Measurements from ENCODE around the gene HMMR. TPM values are rescaled to one million over a fixed set of nuclear protein-coding genes. Genes with fewer than 3 reads are reported as not detected.

Gene HMMR
- polyA plus RNA-seq, 2 donors = 2.1 to 4.1 TPM

DNA sequence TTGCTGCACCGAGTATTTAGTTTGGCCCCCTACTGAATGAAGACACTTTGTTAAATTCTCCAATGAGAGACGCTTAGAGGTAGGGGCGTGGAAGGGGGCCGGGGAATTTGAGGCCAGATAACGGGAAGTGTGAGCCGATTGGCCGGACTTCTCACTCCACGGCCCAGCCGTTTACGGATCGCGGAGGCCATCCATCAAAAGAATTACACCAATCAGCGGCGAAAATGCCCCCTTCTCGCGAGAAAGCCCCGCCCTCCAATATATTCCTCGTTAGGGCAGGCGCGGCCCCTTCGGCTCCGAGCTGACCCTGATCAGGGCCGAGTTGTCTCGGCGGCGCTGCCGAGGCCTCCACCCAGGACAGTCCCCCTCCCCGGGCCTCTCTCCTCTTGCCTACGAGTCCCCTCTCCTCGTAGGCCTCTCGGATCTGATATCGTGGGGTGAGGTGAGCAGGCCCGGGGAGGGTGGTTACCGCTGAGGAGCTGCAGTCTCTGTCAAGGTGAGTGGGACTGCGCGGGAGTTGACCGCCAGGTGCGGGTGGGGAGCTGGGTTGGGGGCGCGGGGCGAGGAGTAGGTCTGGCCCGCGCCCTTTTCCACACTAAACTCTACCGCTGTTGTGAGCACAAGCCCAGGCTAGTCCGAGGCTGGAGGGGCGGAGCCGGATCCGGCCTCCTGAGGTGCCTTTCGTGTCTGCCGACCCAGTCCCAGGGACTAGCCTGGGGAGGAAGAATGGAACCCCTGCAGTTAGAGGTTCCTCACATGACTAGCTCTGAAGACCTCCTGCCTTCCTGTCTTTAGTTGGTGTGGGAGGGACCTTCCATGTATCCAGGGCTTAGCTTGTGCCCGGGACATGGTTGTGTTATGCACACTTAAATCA is 22.9 kb upstream of the HMMR start, which contains the start of gene CCNG1:
CCNG1 (plus strand) TSS at position 287 of the 874 bp plus-strand sequence. CDS start 1,662 bp downstream, outside the sequence.
- Histone ChIP-seq H3K36me3 (ENCODE audit: control insufficient read depth in 2 of 2, insufficient read depth in 2 of 2, low read length in 1 of 2) (no peaks in the 10 kb centered on the region), H3K9me3 (ENCODE audit: control insufficient read depth in 2 of 2, insufficient read depth in 1 of 2, low read depth in 1 of 2, low read length in 1 of 2) (no peaks in the 10 kb centered on the region), H3K27ac (ENCODE audit: low read depth in 2 of 2, low read length in 1 of 2) (peak within 1 kb of the TSS; percentile 82 to 96), H3K27me3 (ENCODE audit: control insufficient read depth in 1 of 2, insufficient read depth in 2 of 2, low read length in 2 of 2) (no peaks in the 10 kb centered on the region), H3K4me1 (ENCODE audit: control insufficient read depth in 2 of 2, insufficient read depth in 2 of 2, low read length in 1 of 2) (no peaks in the 10 kb centered on the region), H3K4me3 (ENCODE audit: low read depth in 1 of 2, low read length in 2 of 2) (peak within 1 kb of the TSS; percentile 80 to 100)
- whole genome bisulfite sequencing, 2 donors = 0 to 1% methylated on average over 47 to 51 of the region's 51 CpGs

DNA sequence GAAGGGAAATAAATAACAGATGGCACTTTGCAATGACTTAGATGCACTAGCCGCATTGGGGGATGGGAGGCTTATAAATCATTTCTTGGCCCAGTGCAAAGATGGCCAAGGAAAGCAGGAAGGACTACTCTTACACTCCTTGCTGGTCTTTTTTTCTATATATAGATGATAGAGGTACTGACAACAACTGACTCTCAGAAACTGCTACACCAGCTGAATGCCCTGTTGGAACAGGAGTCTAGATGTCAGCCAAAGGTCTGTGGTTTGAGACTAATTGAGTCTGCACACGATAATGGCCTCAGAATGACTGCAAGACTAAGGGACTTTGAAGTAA is 21.4 kb upstream of the HMMR start:
- H3K4me1 ChIP-seq (ENCODE audit: control insufficient read depth in 2 of 2, insufficient read depth in 2 of 2, low read length in 1 of 2) = no peaks in the 10 kb centered on the region
- no peaks in the 10 kb centered on the region for H3K9me3 ChIP-seq (ENCODE audit: control insufficient read depth in 2 of 2, insufficient read depth in 1 of 2, low read depth in 1 of 2, low read length in 1 of 2)
- H3K27ac ChIP-seq (ENCODE audit: low read depth in 2 of 2, low read length in 1 of 2) = no peak overlapping the region
- peak overlapping the region in 1 of 2 donors; percentile 100 for H3K4me3 ChIP-seq (ENCODE audit: low read depth in 1 of 2, low read length in 2 of 2)
- no peaks in the 10 kb centered on the region for H3K27me3 ChIP-seq (ENCODE audit: control insufficient read depth in 1 of 2, insufficient read depth in 2 of 2, low read length in 2 of 2)
- no peaks in the 10 kb centered on the region for H3K36me3 ChIP-seq (ENCODE audit: control insufficient read depth in 2 of 2, insufficient read depth in 2 of 2, low read length in 1 of 2)
- WGBS, 2 donors = 37 to 41% methylated on average over 2 of the region's 2 CpGs

DNA sequence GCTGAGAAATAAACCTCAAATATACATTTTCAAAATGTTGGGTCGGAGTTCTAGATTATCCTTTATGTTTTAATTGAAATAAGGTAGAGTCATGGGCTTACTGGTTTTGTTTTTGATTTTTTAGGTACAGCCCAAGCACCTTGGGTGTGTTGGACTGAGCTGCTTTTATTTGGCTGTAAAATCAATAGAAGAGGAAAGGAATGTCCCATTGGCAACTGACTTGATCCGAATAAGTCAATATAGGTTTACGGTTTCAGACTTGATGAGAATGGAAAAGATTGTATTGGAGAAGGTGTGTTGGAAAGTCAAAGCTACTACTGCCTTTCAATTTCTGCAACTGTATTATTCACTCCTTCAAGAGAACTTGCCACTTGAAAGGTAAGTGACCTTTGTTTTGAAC is 19.5 kb upstream of the HMMR start:
- no peaks in the 10 kb centered on the region for H3K9me3 ChIP-seq (ENCODE audit: control insufficient read depth in 2 of 2, insufficient read depth in 1 of 2, low read depth in 1 of 2, low read length in 1 of 2)
- H3K36me3 ChIP-seq (ENCODE audit: control insufficient read depth in 2 of 2, insufficient read depth in 2 of 2, low read length in 1 of 2) = no peaks in the 10 kb centered on the region
- no peak overlapping the region for H3K27ac ChIP-seq (ENCODE audit: low read depth in 2 of 2, low read length in 1 of 2)
- 93% methylated on average over 3 of the region's 3 CpGs for WGBS, 2 donors
- no peaks in the 10 kb centered on the region for H3K27me3 ChIP-seq (ENCODE audit: control insufficient read depth in 1 of 2, insufficient read depth in 2 of 2, low read length in 2 of 2)
- H3K4me1 ChIP-seq (ENCODE audit: control insufficient read depth in 2 of 2, insufficient read depth in 2 of 2, low read length in 1 of 2) = no peaks in the 10 kb centered on the region
- no peak overlapping the region for H3K4me3 ChIP-seq (ENCODE audit: low read depth in 1 of 2, low read length in 2 of 2)

DNA sequence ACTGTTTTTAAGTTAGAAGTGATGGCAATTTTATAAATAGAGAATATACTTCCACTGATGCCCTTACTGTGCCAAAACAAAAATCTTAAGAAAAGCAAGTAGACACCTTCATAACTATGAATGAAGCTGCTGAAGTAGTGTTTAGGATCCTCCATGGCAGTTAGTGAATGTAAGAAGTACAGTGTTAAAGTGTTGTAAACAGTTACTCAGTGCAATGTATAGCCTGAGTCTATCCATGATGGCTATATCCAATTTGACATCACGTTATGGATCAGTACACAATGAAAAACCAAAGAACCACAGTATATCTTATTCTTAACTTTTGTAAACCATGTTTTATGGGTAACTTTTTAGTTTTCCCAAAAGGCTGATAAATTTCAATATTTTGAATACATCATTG is 15.9 kb upstream of the HMMR start:
- H3K27me3 ChIP-seq (ENCODE audit: control insufficient read depth in 1 of 2, insufficient read depth in 2 of 2, low read length in 2 of 2) = no peaks in the 10 kb centered on the region
- H3K4me3 ChIP-seq (ENCODE audit: low read depth in 1 of 2, low read length in 2 of 2) = no peak overlapping the region
- H3K9me3 ChIP-seq (ENCODE audit: control insufficient read depth in 2 of 2, insufficient read depth in 1 of 2, low read depth in 1 of 2, low read length in 1 of 2) = no peaks in the 10 kb centered on the region
- H3K4me1 ChIP-seq (ENCODE audit: control insufficient read depth in 2 of 2, insufficient read depth in 2 of 2, low read length in 1 of 2) = no peaks in the 10 kb centered on the region
- H3K27ac ChIP-seq (ENCODE audit: low read depth in 2 of 2, low read length in 1 of 2) = no peak overlapping the region
- peaks cover 3% of the 10 kb centered on the region in 2 donors for H3K36me3 ChIP-seq (ENCODE audit: control insufficient read depth in 2 of 2, insufficient read depth in 2 of 2, low read length in 1 of 2)
- WGBS, 2 donors = 94 to 96% methylated on average over 1 of the region's 1 CpG

DNA sequence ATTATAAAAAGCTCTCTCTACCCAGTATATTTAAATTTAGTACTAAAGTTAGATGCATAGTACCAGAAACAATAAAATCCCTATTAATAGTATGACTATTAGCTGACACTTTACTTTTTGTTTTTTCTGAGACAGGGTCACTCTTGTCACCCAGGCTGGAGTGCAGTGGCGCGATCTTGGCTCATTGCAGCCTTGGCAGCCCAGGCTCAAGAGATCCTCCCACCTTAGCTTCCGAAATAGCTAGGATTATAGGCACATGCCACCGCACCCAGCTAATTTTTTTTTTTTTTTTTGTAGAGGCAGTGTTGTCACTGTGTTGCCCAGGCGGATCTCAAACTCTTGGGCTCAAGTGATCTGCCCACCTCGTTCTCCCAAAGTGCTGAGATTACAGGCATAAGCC is 15.1 kb upstream of the HMMR start:
- Histone ChIP-seq H3K36me3 (ENCODE audit: control insufficient read depth in 2 of 2, insufficient read depth in 2 of 2, low read length in 1 of 2) (peaks cover 3% of the 10 kb centered on the region in 2 donors), H3K9me3 (ENCODE audit: control insufficient read depth in 2 of 2, insufficient read depth in 1 of 2, low read depth in 1 of 2, low read length in 1 of 2) (no peaks in the 10 kb centered on the region), H3K4me1 (ENCODE audit: control insufficient read depth in 2 of 2, insufficient read depth in 2 of 2, low read length in 1 of 2) (no peaks in the 10 kb centered on the region), H3K4me3 (ENCODE audit: low read depth in 1 of 2, low read length in 2 of 2) (no peak overlapping the region), H3K27me3 (ENCODE audit: control insufficient read depth in 1 of 2, insufficient read depth in 2 of 2, low read length in 2 of 2) (no peaks in the 10 kb centered on the region), H3K27ac (ENCODE audit: low read depth in 2 of 2, low read length in 1 of 2) (no peak overlapping the region)
- WGBS, 2 donors = 85 to 89% methylated on average over 6 of the region's 6 CpGs

DNA sequence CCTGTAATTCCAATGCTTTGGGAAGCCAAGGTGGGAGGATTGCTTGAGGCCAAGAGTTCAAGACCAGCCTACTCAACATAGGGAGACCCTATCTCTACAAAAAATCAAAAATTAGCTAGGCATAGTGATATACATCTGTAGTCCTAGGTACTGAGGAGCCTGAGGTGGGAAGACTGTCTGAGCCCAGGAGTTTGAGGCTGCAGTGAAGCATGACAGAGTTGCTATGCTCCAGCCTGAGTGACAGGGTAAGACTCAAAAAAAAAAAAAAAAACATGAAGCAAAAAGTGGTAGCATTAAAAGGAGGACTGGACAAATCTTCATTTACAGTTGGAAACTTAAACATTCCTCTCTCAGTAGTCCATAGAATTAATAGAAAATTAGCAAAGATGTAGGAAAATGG is 13.2 kb upstream of the HMMR start:
- no peaks in the 10 kb centered on the region for H3K9me3 ChIP-seq (ENCODE audit: control insufficient read depth in 2 of 2, insufficient read depth in 1 of 2, low read depth in 1 of 2, low read length in 1 of 2)
- H3K36me3 ChIP-seq (ENCODE audit: control insufficient read depth in 2 of 2, insufficient read depth in 2 of 2, low read length in 1 of 2) = peaks cover 3% of the 10 kb centered on the region in 2 donors

DNA sequence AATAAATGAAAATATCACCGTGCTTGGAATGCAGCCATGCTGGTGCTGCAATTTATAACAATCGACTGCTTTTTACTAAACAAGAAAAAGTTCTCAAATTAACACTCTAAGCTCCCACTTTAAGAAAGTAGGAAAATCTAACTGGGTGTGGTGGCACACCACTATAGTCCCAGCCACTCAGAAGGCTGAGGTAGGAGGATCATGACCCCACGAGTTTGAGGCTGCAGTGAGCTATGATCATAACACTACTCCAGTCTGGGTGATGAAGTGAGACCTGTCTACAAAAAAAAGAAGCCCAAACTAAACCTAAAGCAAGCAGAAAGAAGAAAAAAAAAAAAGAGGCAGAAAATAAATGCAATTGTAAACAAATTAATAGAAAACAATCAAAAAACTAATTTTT is 12.6 kb upstream of the HMMR start:
- 81 to 88% methylated on average over 3 of the region's 3 CpGs for WGBS, 2 donors
- H3K4me3 ChIP-seq (ENCODE audit: low read depth in 1 of 2, low read length in 2 of 2) = no peak overlapping the region
- peaks cover 3% of the 10 kb centered on the region in 2 donors for H3K36me3 ChIP-seq (ENCODE audit: control insufficient read depth in 2 of 2, insufficient read depth in 2 of 2, low read length in 1 of 2)
- H3K27ac ChIP-seq (ENCODE audit: low read depth in 2 of 2, low read length in 1 of 2) = no peak overlapping the region
- no peaks in the 10 kb centered on the region for H3K4me1 ChIP-seq (ENCODE audit: control insufficient read depth in 2 of 2, insufficient read depth in 2 of 2, low read length in 1 of 2)
- no peaks in the 10 kb centered on the region for H3K9me3 ChIP-seq (ENCODE audit: control insufficient read depth in 2 of 2, insufficient read depth in 1 of 2, low read depth in 1 of 2, low read length in 1 of 2)
- no peaks in the 10 kb centered on the region for H3K27me3 ChIP-seq (ENCODE audit: control insufficient read depth in 1 of 2, insufficient read depth in 2 of 2, low read length in 2 of 2)

More for the DNA sequence above, 13.2 kb upstream of the HMMR start:
- Histone ChIP-seq H3K4me1 (ENCODE audit: control insufficient read depth in 2 of 2, insufficient read depth in 2 of 2, low read length in 1 of 2) (no peaks in the 10 kb centered on the region), H3K4me3 (ENCODE audit: low read depth in 1 of 2, low read length in 2 of 2) (no peak overlapping the region), H3K27ac (ENCODE audit: low read depth in 2 of 2, low read length in 1 of 2) (no peak overlapping the region), H3K27me3 (ENCODE audit: control insufficient read depth in 1 of 2, insufficient read depth in 2 of 2, low read length in 2 of 2) (no peaks in the 10 kb centered on the region)

DNA sequence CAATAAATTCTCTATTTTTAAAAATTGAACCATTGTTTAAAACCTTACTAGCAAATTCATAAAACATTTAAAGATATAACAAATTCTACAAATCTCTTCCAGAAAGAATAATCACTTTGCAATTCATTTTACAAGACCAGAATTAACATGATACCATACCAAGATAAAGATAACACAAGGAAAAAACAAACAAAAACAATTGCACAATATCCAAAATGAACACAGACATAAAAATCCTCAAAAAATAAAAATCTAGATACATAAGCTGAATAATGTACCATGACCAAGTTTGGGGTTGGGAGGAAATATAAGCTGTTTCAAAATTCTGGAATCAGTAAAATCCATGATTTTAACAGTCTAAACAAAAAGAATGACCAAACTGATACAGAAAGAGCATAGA is 11.9 kb upstream of the HMMR start:
- Histone ChIP-seq H3K27me3 (ENCODE audit: control insufficient read depth in 1 of 2, insufficient read depth in 2 of 2, low read length in 2 of 2) (no peaks in the 10 kb centered on the region), H3K4me1 (ENCODE audit: control insufficient read depth in 2 of 2, insufficient read depth in 2 of 2, low read length in 1 of 2) (no peaks in the 10 kb centered on the region), H3K27ac (ENCODE audit: low read depth in 2 of 2, low read length in 1 of 2) (no peak overlapping the region), H3K36me3 (ENCODE audit: control insufficient read depth in 2 of 2, insufficient read depth in 2 of 2, low read length in 1 of 2) (peaks cover 3% of the 10 kb centered on the region in 2 donors), H3K9me3 (ENCODE audit: control insufficient read depth in 2 of 2, insufficient read depth in 1 of 2, low read depth in 1 of 2, low read length in 1 of 2) (no peaks in the 10 kb centered on the region), H3K4me3 (ENCODE audit: low read depth in 1 of 2, low read length in 2 of 2) (no peak overlapping the region)

DNA sequence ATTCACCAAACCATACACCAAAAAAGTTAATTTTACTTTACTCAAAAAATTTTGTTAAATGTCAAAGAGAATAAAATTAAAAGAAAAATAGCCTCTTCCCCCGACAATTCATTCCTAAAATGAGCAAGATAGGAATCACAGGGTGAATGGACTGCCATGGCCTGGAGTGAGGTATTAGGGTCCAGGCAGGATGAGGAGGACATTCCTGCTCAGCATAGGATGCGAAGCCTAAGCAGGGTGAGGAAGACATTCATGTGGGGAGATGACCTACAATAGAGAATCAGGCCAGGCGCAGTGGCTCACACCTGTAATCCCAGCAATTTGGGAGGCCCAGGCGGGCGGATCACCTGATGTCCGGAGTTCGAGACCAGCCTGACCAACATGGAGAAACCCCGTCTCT is 8.9 kb upstream of the HMMR start:
- Histone ChIP-seq H3K9me3 (ENCODE audit: control insufficient read depth in 2 of 2, insufficient read depth in 1 of 2, low read depth in 1 of 2, low read length in 1 of 2) (no peaks in the 10 kb centered on the region), H3K27ac (ENCODE audit: low read depth in 2 of 2, low read length in 1 of 2) (no peak overlapping the region), H3K36me3 (ENCODE audit: control insufficient read depth in 2 of 2, insufficient read depth in 2 of 2, low read length in 1 of 2) (peaks cover 3 to 7% of the 10 kb centered on the region in 2 donors), H3K4me1 (ENCODE audit: control insufficient read depth in 2 of 2, insufficient read depth in 2 of 2, low read length in 1 of 2) (no peaks in the 10 kb centered on the region), H3K4me3 (ENCODE audit: low read depth in 1 of 2, low read length in 2 of 2) (no peak overlapping the region), H3K27me3 (ENCODE audit: control insufficient read depth in 1 of 2, insufficient read depth in 2 of 2, low read length in 2 of 2) (no peaks in the 10 kb centered on the region)
- WGBS, 2 donors = 97 to 98% methylated on average over 8 of the region's 8 CpGs

DNA sequence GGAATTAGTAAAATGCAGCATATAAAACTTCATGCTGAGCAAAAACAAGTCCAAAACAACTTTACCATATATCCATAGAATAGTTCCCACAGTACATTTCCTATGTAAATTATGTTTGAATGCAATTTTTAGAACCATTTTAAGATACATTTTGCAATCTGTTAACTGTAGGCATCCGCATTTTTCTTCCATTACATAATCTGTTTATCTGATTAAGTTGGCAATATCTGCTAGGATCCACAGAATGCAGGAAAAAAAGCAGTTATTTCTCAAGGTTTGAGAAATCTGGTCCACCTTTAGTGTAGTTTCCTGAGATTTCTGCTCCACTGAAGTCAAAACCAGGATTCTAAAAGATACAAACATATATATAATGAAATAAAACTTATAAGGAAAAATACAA is 6.7 kb upstream of the HMMR start:
- peaks cover 0 to 4% of the 10 kb centered on the region in 2 donors for H3K36me3 ChIP-seq (ENCODE audit: control insufficient read depth in 2 of 2, insufficient read depth in 2 of 2, low read length in 1 of 2)
- H3K27me3 ChIP-seq (ENCODE audit: control insufficient read depth in 1 of 2, insufficient read depth in 2 of 2, low read length in 2 of 2) = no peaks in the 10 kb centered on the region
- 79 to 86% methylated on average over 1 of the region's 1 CpG for WGBS, 2 donors
- H3K4me3 ChIP-seq (ENCODE audit: low read depth in 1 of 2, low read length in 2 of 2) = no peak overlapping the region
- no peaks in the 10 kb centered on the region for H3K4me1 ChIP-seq (ENCODE audit: control insufficient read depth in 2 of 2, insufficient read depth in 2 of 2, low read length in 1 of 2)
- H3K27ac ChIP-seq (ENCODE audit: low read depth in 2 of 2, low read length in 1 of 2) = no peak overlapping the region
- H3K9me3 ChIP-seq (ENCODE audit: control insufficient read depth in 2 of 2, insufficient read depth in 1 of 2, low read depth in 1 of 2, low read length in 1 of 2) = no peaks in the 10 kb centered on the region

Measured in esophagus (tissue), 2 donors.